ENCODE data around the gene STPG2. TPM values are rescaled to one million over a fixed set of nuclear protein-coding genes. Genes with fewer than 3 reads are reported as not detected.
"Not testable (repeated sequence)": the region's sequence is repeated elsewhere in the genome, so short reads cannot be mapped to it uniquely, and the experiment has no call there.

The STPG2 gene
- total RNA-seq, 2 donors from 2014 or later: 0.19 to 0.21 TPM

GRCh38 chr4:97643179-97643578 lies 500.1 kb downstream of the STPG2 start:
- ATAC-seq (replicated peaks): no peak
- Mint-ChIP-seq H3K4me3 (no peak overlapping the region), H3K36me3 (ENCODE audit: low read depth) (no peaks in the 10 kb centered on the region), H3K27me3 (no peaks in the 10 kb centered on the region), H3K27ac (no peak overlapping the region), H3K4me1 (no peaks in the 10 kb centered on the region), H3K9me3 (no peaks in the 10 kb centered on the region)

- ATAC-seq (replicated peaks): no peak
- Mint-ChIP-seq H3K36me3 (ENCODE audit: low read depth) (no peaks in the 10 kb centered on the region), H3K4me1 (no peaks in the 10 kb centered on the region), H3K27me3 (no peaks in the 10 kb centered on the region), H3K4me3 (no peak overlapping the region), H3K9me3 (no peaks in the 10 kb centered on the region), H3K27ac (no peak overlapping the region)
Measured at GRCh38 chr4:97639961-97640360, 503.3 kb downstream of the STPG2 start.

- not testable (repeated sequence) for H3K27me3 Mint-ChIP-seq; H3K4me1 Mint-ChIP-seq; H3K4me3 Mint-ChIP-seq; H3K27ac Mint-ChIP-seq; H3K36me3 Mint-ChIP-seq (ENCODE audit: low read depth); ATAC-seq (replicated peaks); H3K9me3 Mint-ChIP-seq
Measured at GRCh38 chr4:97633831-97634230, 509.4 kb downstream of the STPG2 start.

GRCh38 chr4:97627750-97628149 lies 515.5 kb downstream of the STPG2 start:
- Mint-ChIP-seq H3K27me3 (no peaks in the 10 kb centered on the region), H3K4me3 (no peak overlapping the region), H3K4me1 (no peaks in the 10 kb centered on the region), H3K36me3 (ENCODE audit: low read depth) (no peaks in the 10 kb centered on the region), H3K27ac (no peak overlapping the region), H3K9me3 (peaks cover 25% of the 10 kb centered on the region)
- ATAC-seq (replicated peaks): no peak

- H3K27me3 Mint-ChIP-seq: no peaks in the 10 kb centered on the region
- no peaks in the 10 kb centered on the region for H3K36me3 Mint-ChIP-seq (ENCODE audit: low read depth)
- ATAC-seq (replicated peaks): no peak
- peaks cover 24% of the 10 kb centered on the region for H3K9me3 Mint-ChIP-seq
- no peak overlapping the region for H3K4me3 Mint-ChIP-seq
- no peaks in the 10 kb centered on the region for H3K4me1 Mint-ChIP-seq
- no peak overlapping the region for H3K27ac Mint-ChIP-seq
Measured at GRCh38 chr4:97624204-97624603, 519.1 kb downstream of the STPG2 start.

GRCh38 chr4:97605932-97606331 lies 537.3 kb downstream of the STPG2 start:
- Mint-ChIP-seq H3K9me3 (peaks cover 13% of the 10 kb centered on the region), H3K4me1 (no peaks in the 10 kb centered on the region), H3K27me3 (no peaks in the 10 kb centered on the region), H3K27ac (no peak overlapping the region), H3K4me3 (no peak overlapping the region), H3K36me3 (ENCODE audit: low read depth) (no peaks in the 10 kb centered on the region)
- no peak for ATAC-seq (replicated peaks)

- Mint-ChIP-seq H3K9me3 (peaks cover 22% of the 10 kb centered on the region), H3K4me3 (no peak overlapping the region), H3K27me3 (no peaks in the 10 kb centered on the region), H3K27ac (no peak overlapping the region), H3K4me1 (no peaks in the 10 kb centered on the region), H3K36me3 (ENCODE audit: low read depth) (no peaks in the 10 kb centered on the region)
- no peak for ATAC-seq (replicated peaks)
Measured at GRCh38 chr4:97593248-97593647, 550.0 kb downstream of the STPG2 start.

GRCh38 chr4:97590266-97590665 lies 553.0 kb downstream of the STPG2 start:
- Mint-ChIP-seq H3K27me3 (no peaks in the 10 kb centered on the region), H3K27ac (no peak overlapping the region), H3K4me3 (no peak overlapping the region), H3K4me1 (no peaks in the 10 kb centered on the region), H3K9me3 (peaks cover 9% of the 10 kb centered on the region), H3K36me3 (ENCODE audit: low read depth) (no peaks in the 10 kb centered on the region)
- no peak for ATAC-seq (replicated peaks)

- no peak overlapping the region for H3K27ac Mint-ChIP-seq
- no peak overlapping the region for H3K4me3 Mint-ChIP-seq
Measured at GRCh38 chr4:97589481-97590196, 553.6 kb downstream of the STPG2 start.

GRCh38 chr4:97587912-97588311 lies 555.4 kb downstream of the STPG2 start:
- H3K27me3 Mint-ChIP-seq: no peaks in the 10 kb centered on the region
- no peaks in the 10 kb centered on the region for H3K9me3 Mint-ChIP-seq
- H3K36me3 Mint-ChIP-seq (ENCODE audit: low read depth): no peaks in the 10 kb centered on the region
- no peak overlapping the region for H3K4me3 Mint-ChIP-seq
- H3K27ac Mint-ChIP-seq: no peak overlapping the region
- ATAC-seq (replicated peaks): no peak
- no peaks in the 10 kb centered on the region for H3K4me1 Mint-ChIP-seq

More at GRCh38 chr4:97589481-97590196, 553.6 kb downstream of the STPG2 start:
- Mint-ChIP-seq H3K36me3 (ENCODE audit: low read depth) (no peaks in the 10 kb centered on the region), H3K4me1 (no peaks in the 10 kb centered on the region), H3K27me3 (no peaks in the 10 kb centered on the region), H3K9me3 (peaks cover 9% of the 10 kb centered on the region)
- no peak for ATAC-seq (replicated peaks)

GRCh38 chr4:97585274-97585673 lies 558.0 kb downstream of the STPG2 start:
- Mint-ChIP-seq H3K27ac (no peak overlapping the region), H3K4me3 (no peak overlapping the region), H3K27me3 (no peaks in the 10 kb centered on the region), H3K9me3 (no peaks in the 10 kb centered on the region), H3K36me3 (ENCODE audit: low read depth) (no peaks in the 10 kb centered on the region), H3K4me1 (no peaks in the 10 kb centered on the region)
- no peak for ATAC-seq (replicated peaks)

GRCh38 chr4:97582890-97583289 lies 560.4 kb downstream of the STPG2 start:
- H3K27me3 Mint-ChIP-seq: no peaks in the 10 kb centered on the region
- H3K4me3 Mint-ChIP-seq: no peak overlapping the region
- H3K36me3 Mint-ChIP-seq (ENCODE audit: low read depth): no peaks in the 10 kb centered on the region
- H3K4me1 Mint-ChIP-seq: no peaks in the 10 kb centered on the region
- no peak overlapping the region for H3K27ac Mint-ChIP-seq
- no peaks in the 10 kb centered on the region for H3K9me3 Mint-ChIP-seq
- no peak for ATAC-seq (replicated peaks)

- no peak for ATAC-seq (replicated peaks)
- Mint-ChIP-seq H3K4me3 (no peak overlapping the region), H3K36me3 (ENCODE audit: low read depth) (no peaks in the 10 kb centered on the region), H3K4me1 (no peaks in the 10 kb centered on the region), H3K27ac (no peak overlapping the region), H3K9me3 (no peaks in the 10 kb centered on the region), H3K27me3 (no peaks in the 10 kb centered on the region)
Measured at GRCh38 chr4:97577004-97577403, 566.3 kb downstream of the STPG2 start.

- ATAC-seq (replicated peaks): no peak
- no peaks in the 10 kb centered on the region for H3K27me3 Mint-ChIP-seq
- no peak overlapping the region for H3K4me3 Mint-ChIP-seq
- peaks cover 4% of the 10 kb centered on the region for H3K9me3 Mint-ChIP-seq
- no peak overlapping the region for H3K27ac Mint-ChIP-seq
- no peaks in the 10 kb centered on the region for H3K36me3 Mint-ChIP-seq (ENCODE audit: low read depth)
- no peaks in the 10 kb centered on the region for H3K4me1 Mint-ChIP-seq
Measured at GRCh38 chr4:97560009-97560408, 583.3 kb downstream of the STPG2 start.

GRCh38 chr4:97558204-97558778 lies 585.0 kb downstream of the STPG2 start:
- Mint-ChIP-seq H3K27me3 (no peaks in the 10 kb centered on the region), H3K9me3 (no peaks in the 10 kb centered on the region), H3K4me1 (no peaks in the 10 kb centered on the region), H3K36me3 (ENCODE audit: low read depth) (no peaks in the 10 kb centered on the region), H3K4me3 (no peak overlapping the region), H3K27ac (no peak overlapping the region)
- no peak for ATAC-seq (replicated peaks)
